HepG2 (cell line): ENCODE measurements around the gene PRR19. TPM values are rescaled to one million over a fixed set of nuclear protein-coding genes. Genes with fewer than 3 reads are reported as not detected.

Source experiments
- AHR ChIP-seq: IDR thresholded peaks from 2 replicates; pipeline ENCODE4 v1.6.1; 2018; ENCODE audit warnings: missing genetic modification reagents, missing compliant biosample characterization
- AKAP8 ChIP-seq: sonication (generic); formaldehyde crosslinking; IDR thresholded peaks from 2 replicates; pipeline ENCODE4 v1.5.1; 2020; ENCODE audit warnings: mild to moderate bottlenecking, missing genetic modification reagents
- ATAD3A ChIP-seq: sonication (generic); formaldehyde crosslinking; IDR thresholded peaks from 2 replicates; pipeline ENCODE4 v1.4.0; 2020; ENCODE audit warnings: missing genetic modification reagents
- FOXK1 ChIP-seq: sonication (generic); formaldehyde crosslinking; IDR thresholded peaks from 2 replicates; pipeline ENCODE4 v1.4.0; 2020; ENCODE audit warnings: low read depth, missing genetic modification reagents, borderline replicate concordance
- HNRNPUL1 ChIP-seq: fragments of 200-400 bp; formaldehyde crosslinking; IDR thresholded peaks from 2 replicates; pipeline ENCODE4 v1.6.1; 2017; ENCODE audit warnings: low read depth, mild to moderate bottlenecking, low read length, moderate library complexity
- JUNB ChIP-seq: sonication (generic); formaldehyde crosslinking; IDR thresholded peaks from 2 replicates; pipeline ENCODE4 v1.8.0; 2022; ENCODE audit warnings: missing genetic modification reagents, mild to moderate bottlenecking, borderline replicate concordance
- MAFF ChIP-seq: IDR thresholded peaks from 2 replicates; pipeline ENCODE4 v1.6.1; 2011; ENCODE audit warnings: low read depth, low read length, improper control_type of control experiment
- NFE2L1 ChIP-seq: sonication (generic); formaldehyde crosslinking; IDR thresholded peaks from 2 replicates; pipeline ENCODE4 v1.4.0; 2020; ENCODE audit warnings: missing genetic modification reagents, mild to moderate bottlenecking, borderline replicate concordance
- PCBP2 ChIP-seq: fragments of 200-400 bp; formaldehyde crosslinking; optimal IDR thresholded peaks from 2 replicates; pipeline ENCODE3; 2018; ENCODE audit warnings: low read length, low read depth; ENCODE audit not compliant: poor library complexity, severe bottlenecking
- PLRG1 ChIP-seq: fragments of 450-650 bp; conservative IDR thresholded peaks from 2 replicates; pipeline ENCODE4 v1.6.1; 2016
- RFXANK ChIP-seq: IDR thresholded peaks from 2 replicates; pipeline ENCODE4 v1.6.1; 2016
- RXRB ChIP-seq: IDR thresholded peaks from 2 replicates; pipeline ENCODE4 v1.6.1; 2016; ENCODE audit warnings: borderline replicate concordance, missing genetic modification reagents, missing compliant biosample characterization
- SSRP1 ChIP-seq: IDR thresholded peaks from 2 replicates; pipeline ENCODE4 v1.6.1; 2016; ENCODE audit warnings: control low read depth
- STAG1 ChIP-seq: sonication (generic); formaldehyde crosslinking; IDR thresholded peaks from 2 replicates; pipeline ENCODE4 v1.4.0; 2020; ENCODE audit warnings: missing genetic modification reagents
- XRCC5 ChIP-seq: fragments of 200-400 bp; formaldehyde crosslinking; optimal IDR thresholded peaks from 2 replicates; pipeline ENCODE3; 2017; ENCODE audit warnings: mild to moderate bottlenecking, low read length
- ZIK1 ChIP-seq: sonication (generic); formaldehyde crosslinking; IDR thresholded peaks from 2 replicates; pipeline ENCODE4 v1.5.0; 2020; ENCODE audit warnings: mild to moderate bottlenecking, low read depth, missing genetic modification reagents, borderline replicate concordance
- ZNF121 ChIP-seq: sonication (generic); formaldehyde crosslinking; IDR thresholded peaks from 2 replicates; pipeline ENCODE4 v1.5.0; 2020; ENCODE audit warnings: mild to moderate bottlenecking, missing genetic modification reagents
- ZNF530 ChIP-seq: sonication (generic); formaldehyde crosslinking; IDR thresholded peaks from 2 replicates; pipeline ENCODE4 v1.5.0; 2020; ENCODE audit warnings: low read depth, mild to moderate bottlenecking, missing genetic modification reagents
- ZNF567 ChIP-seq: sonication (generic); formaldehyde crosslinking; IDR thresholded peaks from 2 replicates; pipeline ENCODE4 v1.8.1; 2023; ENCODE audit warnings: mild to moderate bottlenecking, missing genetic modification reagents, borderline replicate concordance
- ZNF766 ChIP-seq: sonication (generic); formaldehyde crosslinking; IDR thresholded peaks from 2 replicates; pipeline ENCODE4 v1.5.0; 2020; ENCODE audit warnings: missing genetic modification reagents, borderline replicate concordance
- ZSCAN30 ChIP-seq: sonication (generic); formaldehyde crosslinking; IDR thresholded peaks from 2 replicates; pipeline ENCODE4 v1.5.0; 2020; ENCODE audit warnings: mild to moderate bottlenecking, missing genetic modification reagents
- polyA plus RNA-seq, 8 experiments: library from polyadenylated mRNA; depleted of rRNA in 3 of 8; stranded (reverse) in 7 of 8; unstranded in 1 of 8; fragments of >200 nt; fragmentation: Illumina TruSeq in 4 of 8; extraction: Trizol in 4 of 8; gene quantifications; 2 replicates each; pipeline versions ENCODE4 v1.2.1 to v1.2.3, GENCODE V29; 2011 to 2016; ENCODE audit warnings: low read depth in 4 of 8, missing spikeins in 1 of 8, mixed read lengths in 1 of 8; ENCODE audit not compliant: insufficient read depth in 1 of 8
- total RNA-seq, 5 experiments: library from RNA; depleted of rRNA; stranded (reverse); fragments of >200 nt; fragmentation: Illumina TruSeq; extraction: Trizol; gene quantifications; 2 replicates each; pipeline ENCODE4 v1.2.3, GENCODE V29; 2016; ENCODE audit warnings: low read depth in 1 of 5
- TF ChIP-seq, protein P1 (sequence below): sonication (generic); formaldehyde crosslinking; IDR thresholded peaks from 2 replicates; pipeline ENCODE4 v1.5.1; 2020; ENCODE audit warnings: mild to moderate bottlenecking, missing genetic modification reagents, moderate library complexity
- TF ChIP-seq, protein P2 (sequence below): sonication (generic); formaldehyde crosslinking; IDR thresholded peaks from 2 replicates; pipeline ENCODE4 v1.4.0; 2020; ENCODE audit warnings: missing genetic modification reagents
- TF ChIP-seq, protein P3 (sequence below): sonication (generic); formaldehyde crosslinking; IDR thresholded peaks from 2 replicates; pipeline ENCODE4 v1.5.0; 2020; ENCODE audit warnings: missing genetic modification reagents, mild to moderate bottlenecking, borderline replicate concordance
- TF ChIP-seq, protein P4 (sequence below): IDR thresholded peaks from 2 replicates; pipeline ENCODE4 v1.6.1; 2018; ENCODE audit warnings: missing genetic modification reagents, mild to moderate bottlenecking, missing compliant biosample characterization

Gene PRR19
- total and polyA plus RNA-seq, 2 of the 13 experiments (the other 11 are each of a cell fraction or from before 2014, with no cell fraction given): 0.21 to 0.33 TPM

DNA sequence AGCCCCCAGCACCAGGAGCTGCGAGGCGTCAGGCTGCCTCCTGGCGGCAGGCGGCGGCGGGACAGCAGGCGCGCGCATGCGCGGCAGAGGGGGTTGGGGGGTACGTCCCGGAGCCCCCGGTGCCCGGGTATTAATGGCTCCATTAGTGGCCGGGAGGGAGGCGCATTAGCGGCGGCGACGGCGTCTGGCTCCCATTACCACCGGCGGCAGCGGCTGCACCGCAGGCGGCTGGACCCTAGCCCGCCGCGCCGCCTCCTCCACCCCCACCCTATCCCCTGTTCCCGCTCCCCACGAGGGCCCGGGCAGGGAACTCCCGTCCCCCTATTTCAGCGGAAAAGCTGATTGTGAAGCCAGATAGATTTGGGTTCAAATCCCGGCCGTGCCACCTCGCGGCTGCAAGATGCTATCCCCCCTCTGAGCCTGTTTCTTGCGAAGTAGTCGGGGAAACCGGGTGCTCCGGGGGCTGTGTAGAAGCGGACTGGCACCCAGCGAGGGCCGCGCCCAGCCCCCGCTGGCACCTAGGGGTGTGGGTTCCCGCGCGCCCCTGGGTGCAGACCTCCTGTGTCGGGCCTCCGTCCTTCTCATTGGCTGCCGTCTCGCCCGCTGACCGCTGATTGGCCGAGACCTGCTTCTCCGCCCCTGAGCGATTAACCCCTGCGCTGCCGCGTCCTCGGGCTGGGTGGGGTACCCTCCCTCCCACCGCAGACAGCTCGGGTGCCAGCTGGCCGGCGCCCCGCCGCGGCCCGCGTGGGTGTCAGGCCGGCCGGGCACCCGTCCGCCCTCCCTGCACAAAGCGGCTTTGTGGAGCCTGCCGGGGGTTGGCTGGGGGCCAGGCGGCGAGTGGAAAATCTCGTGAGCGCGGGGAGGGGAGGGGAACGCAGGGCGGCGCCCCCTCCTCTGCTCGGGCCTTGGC lies 21.8 kb upstream of the PRR19 start (continued):
- no peak for TF ChIP-seq RXRB (CRISPR knock-in tag)
- TF ChIP-seq PLRG1: no peak
- TF ChIP-seq, protein P1, sequence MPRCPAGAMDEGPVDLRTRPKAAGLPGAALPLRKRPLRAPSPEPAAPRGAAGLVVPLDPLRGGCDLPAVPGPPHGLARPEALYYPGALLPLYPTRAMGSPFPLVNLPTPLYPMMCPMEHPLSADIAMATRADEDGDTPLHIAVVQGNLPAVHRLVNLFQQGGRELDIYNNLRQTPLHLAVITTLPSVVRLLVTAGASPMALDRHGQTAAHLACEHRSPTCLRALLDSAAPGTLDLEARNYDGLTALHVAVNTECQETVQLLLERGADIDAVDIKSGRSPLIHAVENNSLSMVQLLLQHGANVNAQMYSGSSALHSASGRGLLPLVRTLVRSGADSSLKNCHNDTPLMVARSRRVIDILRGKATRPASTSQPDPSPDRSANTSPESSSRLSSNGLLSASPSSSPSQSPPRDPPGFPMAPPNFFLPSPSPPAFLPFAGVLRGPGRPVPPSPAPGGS: no peak
- TF ChIP-seq ZSCAN30 (CRISPR knock-in tag): no peak
- TF ChIP-seq SSRP1 (CRISPR knock-in tag): no peak
- no peak for TF ChIP-seq ZNF530 (CRISPR knock-in tag)
- no peak; the same call in 1 of the 2 replicates for TF ChIP-seq ZNF766 (CRISPR knock-in tag)
- TF ChIP-seq, protein P2, sequence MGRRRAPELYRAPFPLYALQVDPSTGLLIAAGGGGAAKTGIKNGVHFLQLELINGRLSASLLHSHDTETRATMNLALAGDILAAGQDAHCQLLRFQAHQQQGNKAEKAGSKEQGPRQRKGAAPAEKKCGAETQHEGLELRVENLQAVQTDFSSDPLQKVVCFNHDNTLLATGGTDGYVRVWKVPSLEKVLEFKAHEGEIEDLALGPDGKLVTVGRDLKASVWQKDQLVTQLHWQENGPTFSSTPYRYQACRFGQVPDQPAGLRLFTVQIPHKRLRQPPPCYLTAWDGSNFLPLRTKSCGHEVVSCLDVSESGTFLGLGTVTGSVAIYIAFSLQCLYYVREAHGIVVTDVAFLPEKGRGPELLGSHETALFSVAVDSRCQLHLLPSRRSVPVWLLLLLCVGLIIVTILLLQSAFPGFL (CRISPR knock-in tag): no peak
- TF ChIP-seq, protein P3, sequence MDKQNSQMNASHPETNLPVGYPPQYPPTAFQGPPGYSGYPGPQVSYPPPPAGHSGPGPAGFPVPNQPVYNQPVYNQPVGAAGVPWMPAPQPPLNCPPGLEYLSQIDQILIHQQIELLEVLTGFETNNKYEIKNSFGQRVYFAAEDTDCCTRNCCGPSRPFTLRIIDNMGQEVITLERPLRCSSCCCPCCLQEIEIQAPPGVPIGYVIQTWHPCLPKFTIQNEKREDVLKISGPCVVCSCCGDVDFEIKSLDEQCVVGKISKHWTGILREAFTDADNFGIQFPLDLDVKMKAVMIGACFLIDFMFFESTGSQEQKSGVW (CRISPR knock-in tag): no peak
- peak; percentile 66 for TF ChIP-seq STAG1 (CRISPR knock-in tag)
- TF ChIP-seq, protein P4, sequence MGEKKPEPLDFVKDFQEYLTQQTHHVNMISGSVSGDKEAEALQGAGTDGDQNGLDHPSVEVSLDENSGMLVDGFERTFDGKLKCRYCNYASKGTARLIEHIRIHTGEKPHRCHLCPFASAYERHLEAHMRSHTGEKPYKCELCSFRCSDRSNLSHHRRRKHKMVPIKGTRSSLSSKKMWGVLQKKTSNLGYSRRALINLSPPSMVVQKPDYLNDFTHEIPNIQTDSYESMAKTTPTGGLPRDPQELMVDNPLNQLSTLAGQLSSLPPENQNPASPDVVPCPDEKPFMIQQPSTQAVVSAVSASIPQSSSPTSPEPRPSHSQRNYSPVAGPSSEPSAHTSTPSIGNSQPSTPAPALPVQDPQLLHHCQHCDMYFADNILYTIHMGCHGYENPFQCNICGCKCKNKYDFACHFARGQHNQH: no peak
- no peak for TF ChIP-seq AHR (CRISPR knock-in tag)
- TF ChIP-seq PCBP2: no peak
- 0 out of 2 replicates have a peak, but pooled peaks have one; percentile 30 for TF ChIP-seq AKAP8 (CRISPR knock-in tag)
- TF ChIP-seq NFE2L1: no peak
- no peak for TF ChIP-seq ZNF121 (CRISPR knock-in tag)
- no peak for TF ChIP-seq ZNF567
- TF ChIP-seq JUNB (CRISPR knock-in tag): no peak
- TF ChIP-seq HNRNPUL1: peak; percentile 58
- TF ChIP-seq MAFF: no peak
- no peak for TF ChIP-seq ZIK1
- peak; percentile 42 for TF ChIP-seq XRCC5
- no peak for TF ChIP-seq RFXANK (CRISPR knock-in tag)
- no peak for TF ChIP-seq ATAD3A (CRISPR knock-in tag)
- no peak for TF ChIP-seq FOXK1
